Measurements from ENCODE around the gene STMP1. TPM values are rescaled to one million over a fixed set of nuclear protein-coding genes. Genes with fewer than 3 reads are reported as not detected.

STMP1 gene
- polyA plus RNA-seq, 1 of the 3 experiments (the other 2 are of a cell fraction): 26.0 TPM

DNA sequence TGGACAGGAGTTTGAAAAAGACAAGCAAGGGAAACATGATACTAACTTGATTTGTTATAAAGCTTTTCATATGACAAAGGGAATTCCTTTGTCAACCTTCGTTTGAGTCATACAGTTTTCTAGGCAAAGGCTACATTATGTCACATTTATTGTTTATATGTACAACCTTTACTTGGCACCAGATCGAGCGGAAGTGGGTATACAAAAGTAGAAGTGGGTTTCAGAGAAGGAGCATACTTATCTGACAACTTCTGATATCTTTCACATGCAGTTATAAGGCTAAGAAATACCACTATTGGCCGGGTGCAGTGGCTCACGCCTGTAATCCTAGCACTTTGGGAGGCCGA lies 11.0 kb downstream of the STMP1 start (continued):
- TF ChIP-seq ELF1 (IDR thresholded peaks at IDR 0.05) (no peak), RFX5 (IDR thresholded peaks at IDR 0.05; ENCODE audit: low read length) (no peak), FOXM1 (IDR thresholded peaks at IDR 0.05; ENCODE audit: low read depth) (no peak)
- TF ChIP-seq, protein P1, sequence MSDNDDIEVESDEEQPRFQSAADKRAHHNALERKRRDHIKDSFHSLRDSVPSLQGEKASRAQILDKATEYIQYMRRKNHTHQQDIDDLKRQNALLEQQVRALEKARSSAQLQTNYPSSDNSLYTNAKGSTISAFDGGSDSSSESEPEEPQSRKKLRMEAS (IDR thresholded peaks at IDR 0.05; ENCODE audit: low read depth): no peak; the same call in 1 of the 2 replicates

GRCh38 chr7:135678612-135679575 lies 16.6 kb downstream of the STMP1 start:
- Histone ChIP-seq H3K4me3 (ENCODE audit: low read depth in 2 of 2, low read length in 1 of 2) (no peak overlapping the region), H3F3A (replicated peaks; ENCODE audit: insufficient read depth) (peaks cover 22% of the 10 kb centered on the region), H3K4me2 (peak overlapping the region; percentile 11; the same call in 1 of the 2 replicates), H3K9ac (peak overlapping the region; percentile 9; the same call in 1 of the 2 replicates), H3K27me3 (ENCODE audit: insufficient read depth) (no peaks in the 10 kb centered on the region), H4K20me1 (ENCODE audit: insufficient read depth) (peaks cover 8% of the 10 kb centered on the region), H2AFZ (ENCODE audit: low read depth) (no peak overlapping the region), H3K79me2 (ENCODE audit: insufficient read depth) (peaks cover 98% of the 10 kb centered on the region), H3K36me3 (replicated peaks in 1 of 2; ENCODE audit: control insufficient read depth in 1 of 2, insufficient read depth in 2 of 2, low read length in 1 of 2) (peaks cover 32% of the 10 kb centered on the region in 2 experiments), H3K9me2 (no peaks in the 10 kb centered on the region), H3K27ac (ENCODE audit: low read depth in 2 of 2, low read length in 1 of 2) (peak overlapping the region; percentile 65), H3K4me1 (ENCODE audit: control insufficient read depth in 1 of 2, insufficient read depth in 2 of 2, low read depth in 1 of 2, low read length in 1 of 2) (peaks cover 30 to 32% of the 10 kb centered on the region in 2 experiments), H3K9me3 (no peaks in the 10 kb centered on the region)
- 34% methylated on average over 4 of the region's 4 CpGs for WGBS (ENCODE audit: low lambda C conversion rate)
- ChIA-PET CTCF (interaction anchor here (0.5 to 1.8 kb wide), 3 partner anchors 32 to 1315 kb away, joined by 3 to 5 read pairs (median 4); no protein-coding TSS in a partner anchor), POLR2A (no interaction called here)
- peak; percentile 96 for TF ChIP-seq NFIC (IDR thresholded peaks at IDR 0.05; ENCODE audit: borderline replicate concordance)
- TF ChIP-seq ZBTB33 (IDR thresholded peaks at IDR 0.05; ENCODE audit: borderline replicate concordance, low read depth): 0 out of 2 replicates have a peak, but pooled peaks have one; percentile 19
- peak; percentile 66 for TF ChIP-seq FOSL2 (IDR thresholded peaks at IDR 0.05; ENCODE audit: borderline replicate concordance, low read depth)
- TF ChIP-seq RFX5 (IDR thresholded peaks at IDR 0.05; ENCODE audit: low read length): no peak
- TF ChIP-seq POLR2AphosphoS5 (IDR thresholded peaks at IDR 0.05; ENCODE audit: low read depth, low read length): peak; percentile 41; the same call in 1 of the 2 replicates
- no peak for TF ChIP-seq TEAD4 (IDR thresholded peaks at IDR 0.05; ENCODE audit: borderline replicate concordance, insufficient read depth)
- TF ChIP-seq, protein P2, sequence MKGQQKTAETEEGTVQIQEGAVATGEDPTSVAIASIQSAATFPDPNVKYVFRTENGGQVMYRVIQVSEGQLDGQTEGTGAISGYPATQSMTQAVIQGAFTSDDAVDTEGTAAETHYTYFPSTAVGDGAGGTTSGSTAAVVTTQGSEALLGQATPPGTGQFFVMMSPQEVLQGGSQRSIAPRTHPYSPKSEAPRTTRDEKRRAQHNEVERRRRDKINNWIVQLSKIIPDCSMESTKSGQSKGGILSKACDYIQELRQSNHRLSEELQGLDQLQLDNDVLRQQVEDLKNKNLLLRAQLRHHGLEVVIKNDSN (IDR thresholded peaks at IDR 0.05; ENCODE audit: borderline replicate concordance, low read depth): peak; percentile 28; the same call in 1 of the 2 replicates
- TF ChIP-seq, protein P3, sequence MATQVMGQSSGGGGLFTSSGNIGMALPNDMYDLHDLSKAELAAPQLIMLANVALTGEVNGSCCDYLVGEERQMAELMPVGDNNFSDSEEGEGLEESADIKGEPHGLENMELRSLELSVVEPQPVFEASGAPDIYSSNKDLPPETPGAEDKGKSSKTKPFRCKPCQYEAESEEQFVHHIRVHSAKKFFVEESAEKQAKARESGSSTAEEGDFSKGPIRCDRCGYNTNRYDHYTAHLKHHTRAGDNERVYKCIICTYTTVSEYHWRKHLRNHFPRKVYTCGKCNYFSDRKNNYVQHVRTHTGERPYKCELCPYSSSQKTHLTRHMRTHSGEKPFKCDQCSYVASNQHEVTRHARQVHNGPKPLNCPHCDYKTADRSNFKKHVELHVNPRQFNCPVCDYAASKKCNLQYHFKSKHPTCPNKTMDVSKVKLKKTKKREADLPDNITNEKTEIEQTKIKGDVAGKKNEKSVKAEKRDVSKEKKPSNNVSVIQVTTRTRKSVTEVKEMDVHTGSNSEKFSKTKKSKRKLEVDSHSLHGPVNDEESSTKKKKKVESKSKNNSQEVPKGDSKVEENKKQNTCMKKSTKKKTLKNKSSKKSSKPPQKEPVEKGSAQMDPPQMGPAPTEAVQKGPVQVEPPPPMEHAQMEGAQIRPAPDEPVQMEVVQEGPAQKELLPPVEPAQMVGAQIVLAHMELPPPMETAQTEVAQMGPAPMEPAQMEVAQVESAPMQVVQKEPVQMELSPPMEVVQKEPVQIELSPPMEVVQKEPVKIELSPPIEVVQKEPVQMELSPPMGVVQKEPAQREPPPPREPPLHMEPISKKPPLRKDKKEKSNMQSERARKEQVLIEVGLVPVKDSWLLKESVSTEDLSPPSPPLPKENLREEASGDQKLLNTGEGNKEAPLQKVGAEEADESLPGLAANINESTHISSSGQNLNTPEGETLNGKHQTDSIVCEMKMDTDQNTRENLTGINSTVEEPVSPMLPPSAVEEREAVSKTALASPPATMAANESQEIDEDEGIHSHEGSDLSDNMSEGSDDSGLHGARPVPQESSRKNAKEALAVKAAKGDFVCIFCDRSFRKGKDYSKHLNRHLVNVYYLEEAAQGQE (IDR thresholded peaks at IDR 0.05; ENCODE audit: low read depth, low read length): 0 out of 2 replicates have a peak, but pooled peaks have one; percentile 7
- TF ChIP-seq PBX3 (IDR thresholded peaks at IDR 0.05): peak; percentile 94
- TF ChIP-seq TCF12 (IDR thresholded peaks at IDR 0.05): peak; percentile 87
- no peak for TF ChIP-seq CHD2 (IDR thresholded peaks at IDR 0.05; ENCODE audit: low read length, partially characterized antibody)
- TF ChIP-seq TAF1 (IDR thresholded peaks at IDR 0.05; ENCODE audit: borderline replicate concordance, low read depth, low read length): no peak
- TF ChIP-seq EP300 (IDR thresholded peaks at IDR 0.05; ENCODE audit: borderline replicate concordance in 1 of 2, low read depth in 1 of 2, low read length in 1 of 2): peak; percentile 55 to 70; a peak in 3 of 4 replicates
- 0 out of 2 replicates have a peak, but pooled peaks have one; percentile 30 for TF ChIP-seq FOXM1 (IDR thresholded peaks at IDR 0.05; ENCODE audit: low read depth)
- no peak for TF ChIP-seq IRF3 (IDR thresholded peaks at IDR 0.05; ENCODE audit: low read depth, low read length)
- peak; percentile 34; the same call in 1 of the 2 replicates for TF ChIP-seq JUND (IDR thresholded peaks at IDR 0.05)
- TF ChIP-seq YY1 (IDR thresholded peaks at IDR 0.05; ENCODE audit: low read depth): no peak
- no peak for TF ChIP-seq RAD21 (IDR thresholded peaks at IDR 0.05; ENCODE audit: low read length)
- DNase-seq: no peak
